OCI-LY7 (cell line): Measurements from ENCODE around the gene NPHS2.

Source experiments
- CTCF ChIP-seq: fragments of 200-600 bp; sonication (generic); conservative IDR thresholded peaks from 2 replicates; pipeline ENCODE4 v1.5.1; 2014; ENCODE audit warnings: mild to moderate bottlenecking, antibody characterized with exemption, low read length, moderate library complexity, mixed read lengths
- EZH2phosphoT487 ChIP-seq: fragments of 200-600 bp; sonication (generic); IDR thresholded peaks from 2 replicates; pipeline ENCODE4 v1.6.1; 2018; ENCODE audit warnings: low read depth, borderline replicate concordance, mild to moderate bottlenecking, mixed run types, antibody characterized with exemption, low read length, moderate library complexity, mixed read lengths

- no peak for TF ChIP-seq CTCF
- no peak for TF ChIP-seq EZH2phosphoT487
These were observed 21.3 kb downstream of the NPHS2 start for GRCh38 chr1:179554427-179554826.
